IPS DF 6.9 (cell line): Measurements from ENCODE around the gene SH2D3C.

ENCODE experiments used
- DNase-seq: peaks from one replicate; pipeline ENCODE4 v3.0.0-alpha.2; 2013; ENCODE audit warnings: low read depth, low spot score
- H3K27ac ChIP-seq: one replicate; pipeline ENCODE4 v1.5.1; 2013; ENCODE audit warnings: low read length, control low read depth
- H3K27me3 ChIP-seq: 2 replicates; pipeline ENCODE4 v1.6.1; 2013; ENCODE audit warnings: mild to moderate bottlenecking, low read length; ENCODE audit not compliant: control insufficient read depth, insufficient read depth
- H3K36me3 ChIP-seq: 2 replicates; pipeline ENCODE4 v1.6.1; 2013; ENCODE audit warnings: low read length; ENCODE audit not compliant: control insufficient read depth, insufficient read depth
- H3K4me1 ChIP-seq: 2 replicates; pipeline ENCODE4 v1.6.1; 2013; ENCODE audit warnings: low read length; ENCODE audit not compliant: control insufficient read depth, insufficient read depth
- H3K4me3 ChIP-seq: 2 replicates; pipeline ENCODE4 v1.5.1; 2013; ENCODE audit warnings: mild to moderate bottlenecking, low read length
- H3K9me3 ChIP-seq: 2 replicates; pipeline ENCODE4 v1.6.1; 2013; ENCODE audit warnings: low read length, inconsistent platforms; ENCODE audit not compliant: control insufficient read depth, insufficient read depth
- WGBS: extraction: QIAGEN DNeasy Blood & Tissue Kit; methylation state at CpG from one replicate; pipeline ENCODE4 v1.1.7; 2013; ENCODE audit warnings: mixed read lengths, missing lambda C conversion rate; ENCODE audit not compliant: insufficient read length, insufficient coverage; 5-methylcytosine and 5-hydroxymethylcytosine counted together

Gene SH2D3C

GRCh38 chr9:127705577-127706379 lies 72.7 kb downstream of the SH2D3C start:
- no peak overlapping the region for H3K4me3 ChIP-seq
- no peaks in the 10 kb centered on the region for H3K27me3 ChIP-seq
- H3K27ac ChIP-seq, result no peak overlapping the region
- no CpG with 5 or more reads among the region's 12 CpGs for WGBS
- H3K36me3 ChIP-seq, result no peaks in the 10 kb centered on the region; the same call in 1 of the 2 replicates
- H3K9me3 ChIP-seq, result no peaks in the 10 kb centered on the region
- DNase-seq, result no peak
- peaks cover 10% of the 10 kb centered on the region for H3K4me1 ChIP-seq

GRCh38 chr9:127703289-127703946 lies 75.0 kb downstream of the SH2D3C start:
- DNase-seq, result no peak
- Histone ChIP-seq H3K4me3 (no peak overlapping the region), H3K36me3 (no peaks in the 10 kb centered on the region; the same call in 1 of the 2 replicates), H3K27me3 (no peaks in the 10 kb centered on the region), H3K27ac (no peak overlapping the region), H3K4me1 (peaks cover 10% of the 10 kb centered on the region), H3K9me3 (no peaks in the 10 kb centered on the region)
- WGBS, result no CpG with 5 or more reads among the region's 9 CpGs

- no peak overlapping the region for H3K27ac ChIP-seq
- H3K4me1 ChIP-seq, result peaks cover 3% of the 10 kb centered on the region
- no peak overlapping the region for H3K4me3 ChIP-seq
- no peaks in the 10 kb centered on the region for H3K36me3 ChIP-seq
- no CpG with 5 or more reads among the region's 5 CpGs for WGBS
- no peak for DNase-seq
- H3K9me3 ChIP-seq, result no peaks in the 10 kb centered on the region
- H3K27me3 ChIP-seq, result no peaks in the 10 kb centered on the region
Measured at GRCh38 chr9:127700594-127701255, 77.7 kb downstream of the SH2D3C start.

- Histone ChIP-seq H3K27ac (no peak overlapping the region), H3K27me3 (no peaks in the 10 kb centered on the region), H3K4me1 (peaks cover 1% of the 10 kb centered on the region; the same call in 1 of the 2 replicates), H3K4me3 (no peak overlapping the region), H3K9me3 (no peaks in the 10 kb centered on the region), H3K36me3 (no peaks in the 10 kb centered on the region)
- whole genome bisulfite sequencing, result no CpG with 5 or more reads among the region's 2 CpGs
- DNase-seq, result no peak
Measured at GRCh38 chr9:127700140-127700539, 78.3 kb downstream of the SH2D3C start.

GRCh38 chr9:127698985-127699670 lies 79.3 kb downstream of the SH2D3C start:
- peak; percentile 91 for DNase-seq
- no peak overlapping the region for H3K27ac ChIP-seq
- peak overlapping the region; percentile 36; the same call in 1 of the 2 replicates for H3K4me3 ChIP-seq

GRCh38 chr9:127698386-127698785 lies 80.1 kb downstream of the SH2D3C start:
- WGBS, result no CpG with 5 or more reads among the region's 5 CpGs
- no peaks in the 10 kb centered on the region for H3K36me3 ChIP-seq
- no peaks in the 10 kb centered on the region for H3K4me1 ChIP-seq
- no peak overlapping the region for H3K4me3 ChIP-seq
- DNase-seq, result no peak
- H3K27ac ChIP-seq, result no peak overlapping the region
- H3K27me3 ChIP-seq, result no peaks in the 10 kb centered on the region
- no peaks in the 10 kb centered on the region for H3K9me3 ChIP-seq

More at GRCh38 chr9:127698985-127699670, 79.3 kb downstream of the SH2D3C start:
- Histone ChIP-seq H3K9me3 (no peaks in the 10 kb centered on the region), H3K27me3 (no peaks in the 10 kb centered on the region), H3K36me3 (no peaks in the 10 kb centered on the region), H3K4me1 (no peaks in the 10 kb centered on the region)
- no CpG with 5 or more reads among the region's 41 CpGs for whole genome bisulfite sequencing

DNA sequence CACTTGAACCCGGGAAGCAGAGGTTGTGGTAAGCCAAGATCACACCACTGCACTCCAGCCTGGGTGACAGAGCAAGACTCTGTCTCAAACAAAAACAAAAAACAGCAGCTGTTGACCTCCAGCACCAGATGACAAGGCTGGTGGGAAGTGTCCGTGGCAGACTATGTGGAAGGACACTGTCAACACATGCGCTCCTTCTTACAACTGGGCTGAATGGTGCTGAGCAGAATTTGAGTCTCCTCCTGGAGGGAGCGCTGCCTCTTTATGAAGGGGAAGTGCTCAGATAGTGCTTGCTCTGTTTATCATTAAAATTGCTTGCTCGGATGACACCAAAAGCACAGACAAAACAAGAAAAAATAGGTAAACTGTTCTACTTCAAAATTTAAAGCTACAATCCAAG lies 80.9 kb downstream of the SH2D3C start:
- no peaks in the 10 kb centered on the region for H3K9me3 ChIP-seq
- no CpG with 5 or more reads among the region's 5 CpGs for WGBS

DNA sequence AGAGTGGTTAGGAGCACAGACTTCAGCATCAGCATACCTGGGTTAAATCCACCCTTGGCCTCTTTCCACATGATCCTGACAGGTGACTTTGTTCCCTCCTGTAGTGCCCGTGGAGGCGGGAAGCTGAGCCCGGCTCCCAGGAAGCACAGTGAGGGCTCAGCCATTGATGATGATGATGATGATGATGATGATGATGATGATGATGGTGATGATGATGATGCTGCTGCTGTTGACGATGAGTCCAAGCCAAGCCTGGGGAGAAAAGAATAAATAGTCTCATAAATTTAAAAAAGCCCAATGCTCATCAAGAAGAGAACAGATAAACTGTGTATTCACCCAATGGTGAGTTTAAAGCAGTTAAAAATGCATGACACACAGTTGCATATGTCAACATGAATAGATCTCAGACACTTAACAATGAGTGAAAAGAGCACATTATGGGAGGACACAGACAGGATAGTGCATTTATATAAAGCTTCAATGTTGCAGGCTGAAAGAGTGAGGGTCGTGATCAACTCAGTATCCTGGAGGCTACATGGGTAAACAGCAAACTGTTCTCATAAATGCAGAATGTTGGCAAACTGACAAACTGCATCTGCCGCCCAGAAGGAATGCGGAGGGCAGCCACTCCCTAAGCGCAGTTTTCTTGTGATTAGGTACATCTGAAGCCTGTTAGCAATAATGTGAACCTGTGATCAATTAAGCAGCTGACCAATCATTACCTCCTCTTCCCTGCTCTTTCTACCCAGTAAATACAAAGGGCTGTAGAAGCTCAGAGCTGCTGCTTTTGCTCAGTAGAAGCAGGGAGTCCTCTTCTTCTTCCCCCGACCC lies 83.4 kb downstream of the SH2D3C start:
- H3K9me3 ChIP-seq, result no peaks in the 10 kb centered on the region
- H3K4me1 ChIP-seq, result no peaks in the 10 kb centered on the region
- H3K27ac ChIP-seq, result no peak overlapping the region
- no peak for DNase-seq
- H3K4me3 ChIP-seq, result no peak overlapping the region
- WGBS, result no CpG with 5 or more reads among the region's 9 CpGs
- H3K36me3 ChIP-seq, result no peaks in the 10 kb centered on the region
- H3K27me3 ChIP-seq, result no peaks in the 10 kb centered on the region

More for the DNA sequence above, 80.9 kb downstream of the SH2D3C start:
- Histone ChIP-seq H3K4me3 (no peak overlapping the region), H3K36me3 (no peaks in the 10 kb centered on the region), H3K27me3 (no peaks in the 10 kb centered on the region), H3K27ac (no peak overlapping the region), H3K4me1 (no peaks in the 10 kb centered on the region)
- no peak for DNase-seq

DNA sequence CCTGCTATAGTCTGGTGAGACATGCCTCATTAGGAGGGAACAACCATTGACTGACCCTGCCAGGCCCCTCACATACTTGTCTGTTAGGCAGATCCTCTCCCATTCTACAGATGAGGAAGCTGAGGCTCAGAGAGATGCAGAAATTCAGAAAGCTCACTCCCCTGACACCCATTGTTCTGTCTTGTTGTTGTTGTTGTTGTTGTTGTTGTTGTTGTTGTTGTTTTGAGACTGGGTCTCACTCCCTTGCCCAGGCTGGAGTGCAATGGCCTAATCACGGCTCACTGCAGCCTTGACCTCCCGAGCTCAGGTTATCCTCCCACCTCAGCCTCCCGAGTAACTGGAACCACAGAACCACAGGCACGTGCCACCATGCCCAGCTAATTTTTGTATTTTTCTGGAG lies 84.8 kb downstream of the SH2D3C start:
- no CpG with 5 or more reads among the region's 4 CpGs for WGBS
- H3K27me3 ChIP-seq, result no peaks in the 10 kb centered on the region
- no peaks in the 10 kb centered on the region for H3K4me1 ChIP-seq
- no peak overlapping the region for H3K4me3 ChIP-seq
- peaks cover 2% of the 10 kb centered on the region; the same call in 1 of the 2 replicates for H3K36me3 ChIP-seq
- no peak overlapping the region for H3K27ac ChIP-seq
- no peak for DNase-seq
- H3K9me3 ChIP-seq, result no peaks in the 10 kb centered on the region
